GM18517 (cell line): ENCODE measurements around the gene GNG4.
"Not testable (repeated sequence)": the region's sequence is repeated elsewhere in the genome, so short reads cannot be mapped to it uniquely, and the experiment has no call there.

Experiments
- ATAC-seq: cut with Tn5 transposase; IDR thresholded peaks from one replicate; pipeline ENCODE4 v1.9.1; 2021; ENCODE audit warnings: mild to moderate bottlenecking, moderate library complexity; ENCODE audit not compliant: unreplicated experiment

GNG4 gene

GRCh38 chr1:235628316-235629005 lies 21.1 kb downstream of the GNG4 start:
- ATAC-seq = no peak

- no peak for ATAC-seq
These were observed 23.8 kb downstream of the GNG4 start for GRCh38 chr1:235625831-235626230.

- ATAC-seq = no peak
These were observed 24.2 kb downstream of the GNG4 start for GRCh38 chr1:235625340-235625739.

GRCh38 chr1:235624721-235625333 lies 24.8 kb downstream of the GNG4 start:
- ATAC-seq = no peak

- no peak for ATAC-seq
These were observed 26.4 kb downstream of the GNG4 start for GRCh38 chr1:235622936-235623779.

- not testable (repeated sequence) for ATAC-seq
These were observed 30.4 kb downstream of the GNG4 start for GRCh38 chr1:235619149-235619548.

- ATAC-seq = no peak
These were observed 31.8 kb downstream of the GNG4 start for GRCh38 chr1:235617808-235618207.

- ATAC-seq = no peak
These were observed 32.4 kb downstream of the GNG4 start for GRCh38 chr1:235617140-235617539.

- no peak for ATAC-seq
These were observed 35.1 kb downstream of the GNG4 start for GRCh38 chr1:235614442-235614954.

GRCh38 chr1:235613602-235614001 lies 36.0 kb downstream of the GNG4 start:
- no peak for ATAC-seq

GRCh38 chr1:235612761-235613160 lies 36.8 kb downstream of the GNG4 start:
- no peak for ATAC-seq

- ATAC-seq = no peak
These were observed 39.4 kb downstream of the GNG4 start for GRCh38 chr1:235610157-235610556.

- no peak for ATAC-seq
These were observed 41.3 kb downstream of the GNG4 start for GRCh38 chr1:235608278-235608677.

GRCh38 chr1:235607284-235607683 lies 42.3 kb downstream of the GNG4 start:
- no peak for ATAC-seq

- no peak for ATAC-seq
These were observed 48.5 kb downstream of the GNG4 start for GRCh38 chr1:235601104-235601503.

- no peak for ATAC-seq
These were observed 50.0 kb downstream of the GNG4 start for GRCh38 chr1:235599536-235599935.

GRCh38 chr1:235597867-235598553 lies 51.6 kb downstream of the GNG4 start:
- ATAC-seq = no peak

GRCh38 chr1:235595079-235595478 lies 54.5 kb downstream of the GNG4 start:
- no peak for ATAC-seq

GRCh38 chr1:235594281-235594895 lies 55.2 kb downstream of the GNG4 start:
- not testable (repeated sequence) for ATAC-seq

GRCh38 chr1:235588916-235589515 lies 60.6 kb downstream of the GNG4 start:
- no peak for ATAC-seq
